ENCODE data around the gene MAP7D1. TPM values are rescaled to one million over a fixed set of nuclear protein-coding genes. Genes with fewer than 3 reads are reported as not detected.

The MAP7D1 gene
- total RNA-seq, 1 donor from 2014 or later, result 93.8 TPM

DNA sequence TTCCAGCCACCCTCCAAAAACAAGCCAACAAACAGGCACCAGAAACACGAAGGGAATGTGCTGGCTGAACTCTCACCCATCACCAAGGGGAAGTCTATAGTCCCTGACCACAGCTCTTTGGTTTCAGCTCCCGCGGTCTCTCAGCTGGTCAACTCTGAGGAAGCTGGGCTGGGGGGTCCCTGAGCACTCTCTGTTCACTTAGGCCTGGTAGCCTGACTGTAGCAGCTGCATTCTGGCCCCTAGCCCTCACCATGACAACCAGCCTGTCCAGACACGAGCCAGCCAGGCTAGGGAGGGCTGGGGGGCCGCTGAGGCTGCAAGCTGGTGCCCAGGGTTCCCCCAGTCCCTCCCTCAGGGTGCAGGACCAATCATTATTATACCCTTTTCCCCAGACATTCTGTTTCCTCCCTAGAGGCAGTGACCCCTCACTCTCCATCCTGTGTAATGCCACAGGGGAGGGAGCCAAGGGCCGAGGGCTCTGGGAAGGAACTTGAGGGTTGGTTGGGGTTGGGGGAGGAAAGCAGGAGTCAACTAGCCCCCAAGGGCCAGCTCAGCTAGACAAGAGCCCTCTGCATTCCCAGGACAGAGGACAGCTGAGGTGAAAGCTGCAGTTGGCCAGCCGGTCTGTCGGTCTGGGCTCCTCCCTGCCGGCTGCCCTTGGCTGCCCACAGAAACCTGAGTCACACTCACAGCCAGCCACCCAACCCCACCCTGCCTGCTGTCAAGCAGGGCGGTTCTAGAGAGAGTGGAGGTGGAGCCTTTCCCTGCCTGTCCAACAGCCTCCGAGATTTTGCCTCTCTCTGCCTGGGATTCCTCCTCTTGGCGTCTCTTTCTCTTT lies 5.4 kb upstream of the MAP7D1 start:
- TF ChIP-seq POLR2AphosphoS5 (IDR thresholded peaks at IDR 0.05; ENCODE audit: insufficient read depth in 1 of 2, low read depth in 1 of 2) (peak; percentile 84 to 92), POLR2A (IDR thresholded peaks at IDR 0.05) (peak in 1 of 2 donors; percentile 58), CTCF (IDR thresholded peaks at IDR 0.05) (no peak)
- intact Hi-C loops (cut with DNase I), result loop anchor here (5.0 to 10.0 kb wide), 4 partner anchors 37 to 234 kb away; partner anchors contain the start of genes STK40 and THRAP3
- Histone ChIP-seq H3K4me3 (peak overlapping the region; percentile 5 to 29), H3K4me1 (peaks cover 59% of the 10 kb centered on the region), H3K9me3 (no peaks in the 10 kb centered on the region), H3K36me3 (no peaks in the 10 kb centered on the region), H3K27ac (peak overlapping the region; percentile 99), H3K27me3 (no peaks in the 10 kb centered on the region)
- DNase-seq (ENCODE audit: extremely low spot score in 2 of 2), result peak in 1 of 2 donors; percentile 97

DNA sequence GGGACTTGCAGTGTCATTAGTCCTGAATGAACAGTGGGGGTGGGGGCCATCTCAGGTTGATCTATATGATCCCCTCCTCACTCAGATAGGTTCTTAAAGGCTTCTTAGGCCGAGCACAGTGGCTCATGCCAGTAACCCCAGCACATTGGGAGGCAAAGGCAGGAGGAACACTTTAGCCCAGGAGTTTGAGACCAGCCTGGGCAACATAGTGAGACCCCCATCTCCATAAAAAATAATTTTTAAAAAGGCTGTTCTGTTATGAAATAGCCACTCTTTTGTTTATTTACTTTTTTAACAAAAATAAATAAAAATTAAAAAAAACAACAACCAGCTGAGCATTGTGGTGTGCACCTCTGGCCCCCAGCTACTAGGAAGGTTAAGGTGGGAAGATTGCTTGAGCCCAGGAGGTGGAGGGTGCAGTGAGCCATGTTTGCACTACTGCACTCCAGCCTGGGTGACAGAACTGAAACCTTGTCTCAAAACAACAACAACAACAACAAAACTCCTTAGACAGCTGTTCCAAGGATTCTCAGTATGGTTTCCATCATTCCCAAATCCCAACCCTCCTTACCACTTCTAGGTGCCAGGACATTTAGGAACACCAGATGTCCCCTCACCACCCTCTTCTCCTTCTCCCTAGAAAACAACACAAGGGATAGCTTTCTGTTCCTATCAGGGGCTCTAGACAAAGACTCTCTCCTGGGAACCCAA lies 4.7 kb upstream of the MAP7D1 start:
- Histone ChIP-seq H3K4me3 (peak overlapping the region in 1 of 2 donors; percentile 14), H3K27ac (peak overlapping the region; percentile 99), H3K36me3 (no peaks in the 10 kb centered on the region), H3K27me3 (no peaks in the 10 kb centered on the region), H3K9me3 (no peaks in the 10 kb centered on the region), H3K4me1 (peaks cover 59% of the 10 kb centered on the region)
- intact Hi-C loops (cut with DNase I), result loop anchor here (5.0 to 10.0 kb wide), 4 partner anchors 36 to 234 kb away; partner anchors contain the start of genes STK40 and THRAP3
- TF ChIP-seq POLR2AphosphoS5 (IDR thresholded peaks at IDR 0.05; ENCODE audit: insufficient read depth in 1 of 2, low read depth in 1 of 2), result no peak
- no peak for TF ChIP-seq CTCF (IDR thresholded peaks at IDR 0.05)
- TF ChIP-seq POLR2A (IDR thresholded peaks at IDR 0.05), result no peak
- no peak for DNase-seq (ENCODE audit: extremely low spot score in 2 of 2)

DNA sequence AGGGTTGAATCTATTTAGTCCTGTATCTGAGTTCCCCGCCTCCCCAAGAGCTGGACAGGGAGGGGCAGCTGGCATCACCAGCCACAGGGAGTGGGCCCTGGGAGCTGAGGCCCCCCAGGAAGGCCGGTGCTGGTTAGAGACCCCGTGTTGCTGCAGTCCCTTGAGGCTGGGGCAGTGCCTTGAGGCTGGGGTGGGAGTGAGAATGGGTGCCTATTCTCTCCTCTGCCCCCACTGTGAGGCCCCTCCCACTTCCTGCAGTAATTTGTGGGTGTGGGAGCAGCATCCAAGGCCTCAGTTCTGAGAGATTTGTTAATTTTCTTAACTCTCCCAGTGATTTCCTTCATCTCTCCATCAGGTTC lies 4.1 kb upstream of the MAP7D1 start:
- H3K4me3 ChIP-seq, result peak overlapping the region in 1 of 2 donors; percentile 14
- intact Hi-C loops (cut with DNase I), result loop anchor here (5.0 to 10.0 kb wide), 4 partner anchors 35 to 233 kb away; partner anchors contain the start of genes STK40 and THRAP3
- no peaks in the 10 kb centered on the region for H3K36me3 ChIP-seq
- peaks cover 59% of the 10 kb centered on the region for H3K4me1 ChIP-seq
- TF ChIP-seq POLR2A (IDR thresholded peaks at IDR 0.05) (no peak), CTCF (IDR thresholded peaks at IDR 0.05) (no peak), POLR2AphosphoS5 (IDR thresholded peaks at IDR 0.05; ENCODE audit: insufficient read depth in 1 of 2, low read depth in 1 of 2) (no peak)
- no peaks in the 10 kb centered on the region for H3K27me3 ChIP-seq
- H3K27ac ChIP-seq, result peak overlapping the region; percentile 99
- DNase-seq (ENCODE audit: extremely low spot score in 2 of 2), result no peak
- no peaks in the 10 kb centered on the region for H3K9me3 ChIP-seq

DNA sequence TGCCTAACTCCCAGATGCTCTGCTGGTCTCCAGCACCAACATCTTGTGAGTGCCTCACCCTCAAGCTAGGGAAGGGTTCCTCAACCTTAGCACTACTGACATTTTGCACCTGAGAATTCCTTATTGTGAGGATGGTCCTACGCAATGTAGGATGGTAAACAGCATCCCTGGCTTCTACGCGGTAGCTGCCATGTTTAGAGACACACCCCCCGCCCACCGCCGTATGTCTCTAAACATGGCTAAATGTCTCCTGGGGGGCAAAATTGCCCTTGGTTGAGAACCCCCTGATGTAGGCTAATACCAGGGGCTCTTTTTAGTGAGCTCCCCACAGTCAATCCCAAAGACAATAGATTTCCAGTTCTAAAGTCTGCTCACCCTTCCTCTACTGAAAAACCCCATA lies 2.5 kb upstream of the MAP7D1 start:
- peaks cover 61% of the 10 kb centered on the region for H3K4me1 ChIP-seq
- no peak overlapping the region for H3K4me3 ChIP-seq
- intact Hi-C loops (cut with DNase I), result loop anchor here (5.0 to 10.0 kb wide), 4 partner anchors 34 to 231 kb away; partner anchors contain the start of genes STK40 and THRAP3
- H3K9me3 ChIP-seq, result no peaks in the 10 kb centered on the region
- no peaks in the 10 kb centered on the region for H3K27me3 ChIP-seq
- H3K27ac ChIP-seq, result peak overlapping the region; percentile 99
- H3K36me3 ChIP-seq, result no peaks in the 10 kb centered on the region
- no peak for TF ChIP-seq CTCF (IDR thresholded peaks at IDR 0.05)
- TF ChIP-seq POLR2AphosphoS5 (IDR thresholded peaks at IDR 0.05; ENCODE audit: insufficient read depth in 1 of 2, low read depth in 1 of 2), result no peak
- no peak for TF ChIP-seq POLR2A (IDR thresholded peaks at IDR 0.05)
- DNase-seq (ENCODE audit: extremely low spot score in 2 of 2), result no peak
